IPS DF 6.9 (cell line): Measurements from ENCODE around the gene GCH1.

Experiments
- DNase-seq: peaks from one replicate; pipeline ENCODE4 v3.0.0-alpha.2; 2013; ENCODE audit warnings: low read depth, low spot score
- H3K27ac ChIP-seq: one replicate; pipeline ENCODE4 v1.5.1; 2013; ENCODE audit warnings: low read length, control low read depth
- H3K27me3 ChIP-seq: 2 replicates; pipeline ENCODE4 v1.6.1; 2013; ENCODE audit warnings: mild to moderate bottlenecking, low read length; ENCODE audit not compliant: control insufficient read depth, insufficient read depth
- H3K36me3 ChIP-seq: 2 replicates; pipeline ENCODE4 v1.6.1; 2013; ENCODE audit warnings: low read length; ENCODE audit not compliant: control insufficient read depth, insufficient read depth
- H3K4me1 ChIP-seq: 2 replicates; pipeline ENCODE4 v1.6.1; 2013; ENCODE audit warnings: low read length; ENCODE audit not compliant: control insufficient read depth, insufficient read depth
- H3K4me3 ChIP-seq: 2 replicates; pipeline ENCODE4 v1.5.1; 2013; ENCODE audit warnings: mild to moderate bottlenecking, low read length
- H3K9me3 ChIP-seq: 2 replicates; pipeline ENCODE4 v1.6.1; 2013; ENCODE audit warnings: low read length, inconsistent platforms; ENCODE audit not compliant: control insufficient read depth, insufficient read depth
- WGBS: extraction: QIAGEN DNeasy Blood & Tissue Kit; methylation state at CpG from one replicate; pipeline ENCODE4 v1.1.7; 2013; ENCODE audit warnings: mixed read lengths, missing lambda C conversion rate; ENCODE audit not compliant: insufficient read length, insufficient coverage; 5-methylcytosine and 5-hydroxymethylcytosine counted together

GCH1 gene

DNA sequence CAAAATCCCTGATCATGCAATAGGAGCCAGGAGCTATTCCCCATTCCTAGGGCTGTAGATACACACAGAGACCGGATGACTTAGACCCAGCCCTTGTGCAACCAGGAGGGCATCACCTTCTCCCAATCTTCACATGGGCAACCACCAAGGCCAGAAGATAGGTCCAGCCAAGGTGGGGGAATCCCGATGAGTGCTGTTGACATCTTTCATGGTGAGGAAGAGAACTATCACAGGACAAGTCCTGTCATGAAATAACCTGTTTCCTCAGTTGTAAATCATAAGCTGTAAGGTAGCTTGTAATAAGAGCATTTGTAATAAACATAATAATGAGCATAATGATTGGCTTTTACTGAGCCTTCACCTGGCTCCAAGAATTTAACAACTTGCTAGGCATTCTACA lies 89.5 kb downstream of the GCH1 start:
- no peak overlapping the region for H3K27ac ChIP-seq
- H3K27me3 ChIP-seq: no peaks in the 10 kb centered on the region
- no peak overlapping the region for H3K4me3 ChIP-seq
- H3K4me1 ChIP-seq: no peaks in the 10 kb centered on the region
- H3K9me3 ChIP-seq: no peaks in the 10 kb centered on the region
- H3K36me3 ChIP-seq: no peaks in the 10 kb centered on the region
- WGBS: no CpG with 5 or more reads among the region's 2 CpGs
- DNase-seq: no peak

DNA sequence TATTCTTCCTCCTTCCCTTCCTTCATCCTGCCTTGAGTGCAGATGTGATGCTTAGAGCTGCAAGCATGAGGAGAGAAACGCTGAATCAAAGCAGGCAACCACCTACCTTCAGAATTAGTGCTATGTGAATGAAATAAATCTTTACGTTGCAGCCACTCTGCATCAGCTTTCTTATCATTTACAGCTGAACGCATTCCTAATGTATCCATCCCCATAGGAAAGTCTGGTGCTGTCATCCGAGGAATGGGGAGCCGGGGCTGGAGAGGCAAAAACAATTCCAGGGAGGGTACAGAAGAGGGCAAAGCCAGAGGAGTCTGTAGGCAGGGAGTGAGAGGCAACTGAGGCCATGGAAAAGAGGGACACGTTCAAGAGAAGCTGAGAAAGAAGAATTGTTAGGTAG lies 90.0 kb downstream of the GCH1 start:
- no peaks in the 10 kb centered on the region for H3K4me1 ChIP-seq
- no peak overlapping the region for H3K4me3 ChIP-seq
- no peak for DNase-seq
- H3K27ac ChIP-seq: no peak overlapping the region
- H3K9me3 ChIP-seq: no peaks in the 10 kb centered on the region
- no peaks in the 10 kb centered on the region for H3K36me3 ChIP-seq
- no peaks in the 10 kb centered on the region for H3K27me3 ChIP-seq
- no CpG with 5 or more reads among the region's 6 CpGs for WGBS

DNA sequence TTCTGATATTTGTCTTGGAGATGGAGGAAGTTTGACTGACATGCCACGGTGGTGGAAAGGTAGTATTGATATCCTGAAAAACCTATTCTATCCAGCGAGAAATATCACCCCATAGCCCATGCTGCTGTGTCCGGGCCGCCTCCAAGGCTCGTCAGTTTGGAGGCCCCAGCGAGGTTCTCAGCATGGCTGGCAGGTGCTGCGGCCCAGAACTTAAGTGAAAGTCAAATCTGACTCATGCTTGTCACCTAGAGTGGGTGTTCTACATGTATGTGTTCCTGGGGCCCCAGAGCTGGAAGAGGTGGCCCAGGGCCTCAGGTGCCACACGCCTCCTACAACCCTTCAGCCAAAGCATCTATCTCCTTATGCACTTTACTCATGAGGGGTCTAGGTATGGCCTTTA lies 92.9 kb downstream of the GCH1 start:
- Histone ChIP-seq H3K4me1 (peaks cover 6% of the 10 kb centered on the region; the same call in 1 of the 2 replicates), H3K27me3 (no peaks in the 10 kb centered on the region), H3K4me3 (no peak overlapping the region), H3K27ac (no peak overlapping the region), H3K36me3 (no peaks in the 10 kb centered on the region), H3K9me3 (no peaks in the 10 kb centered on the region)
- DNase-seq: no peak
- no CpG with 5 or more reads among the region's 8 CpGs for WGBS

DNA sequence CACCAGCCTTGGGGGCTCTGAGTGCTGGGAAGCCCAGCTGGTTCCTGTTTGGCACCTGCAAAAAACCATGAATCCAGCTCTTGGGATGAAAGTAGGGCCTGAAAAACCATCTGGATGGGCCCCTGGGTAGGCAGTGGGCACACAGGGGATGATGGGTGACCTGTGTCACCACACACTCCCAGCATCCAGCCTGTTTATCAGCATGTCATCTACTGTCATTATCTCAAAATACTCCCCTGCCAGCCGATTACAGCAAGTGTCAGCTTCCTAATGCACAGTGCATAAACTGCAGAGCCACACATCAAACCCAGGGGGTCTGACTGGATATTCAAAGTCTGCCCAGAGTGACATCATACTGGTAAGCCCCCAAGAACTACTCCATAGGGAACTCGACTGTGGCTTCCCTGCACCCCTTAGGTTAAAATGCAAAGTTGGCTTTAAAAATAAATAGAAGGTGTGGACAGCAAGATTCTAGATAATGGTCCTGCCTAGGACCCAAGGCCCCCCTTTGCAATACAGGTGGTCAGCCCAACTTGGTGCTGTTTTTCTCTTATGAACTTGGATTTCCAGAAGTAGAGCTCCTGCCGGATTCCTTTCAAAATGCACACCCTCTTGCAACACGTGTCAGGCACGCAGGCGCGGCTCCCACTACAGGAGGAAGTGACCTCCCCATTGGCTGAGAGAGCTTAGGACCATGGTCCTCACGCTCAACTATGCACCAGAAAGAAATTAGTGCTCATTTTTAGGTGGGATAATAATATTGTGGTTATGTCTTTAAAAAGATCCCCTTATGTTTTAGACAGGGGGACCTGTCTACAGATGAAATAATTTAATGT lies 94.1 kb downstream of the GCH1 start:
- no CpG with 5 or more reads among the region's 8 CpGs for WGBS
- H3K27ac ChIP-seq: no peak overlapping the region
- no peaks in the 10 kb centered on the region for H3K9me3 ChIP-seq
- no peaks in the 10 kb centered on the region for H3K36me3 ChIP-seq
- H3K27me3 ChIP-seq: no peaks in the 10 kb centered on the region
- DNase-seq: no peak
- no peak overlapping the region for H3K4me3 ChIP-seq
- H3K4me1 ChIP-seq: peaks cover 6% of the 10 kb centered on the region; the same call in 1 of the 2 replicates

DNA sequence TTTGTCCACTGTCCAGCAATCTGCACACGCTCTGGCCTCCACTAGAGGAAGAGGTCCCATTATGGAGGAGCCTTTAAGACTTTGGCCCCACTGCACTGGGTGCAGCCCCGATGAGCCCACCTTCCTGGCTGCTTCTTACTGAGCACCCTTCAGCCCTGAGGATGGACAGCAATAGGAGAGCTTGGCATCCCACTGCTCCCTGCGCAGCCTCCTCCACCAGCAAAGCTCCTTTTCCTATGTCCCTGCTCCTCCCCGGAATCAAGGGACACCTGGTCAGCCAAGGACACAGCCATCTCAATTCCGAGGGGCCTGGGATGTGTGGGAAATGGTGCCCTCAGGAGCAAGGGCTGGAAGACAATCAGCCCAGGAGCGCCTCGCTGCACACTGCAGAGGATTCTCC lies 94.7 kb downstream of the GCH1 start:
- DNase-seq: no peak
- WGBS: no CpG with 5 or more reads among the region's 7 CpGs
- H3K4me3 ChIP-seq: no peak overlapping the region
- no peak overlapping the region for H3K27ac ChIP-seq
- H3K9me3 ChIP-seq: no peaks in the 10 kb centered on the region
- H3K4me1 ChIP-seq: peaks cover 6% of the 10 kb centered on the region; the same call in 1 of the 2 replicates
- no peaks in the 10 kb centered on the region for H3K36me3 ChIP-seq
- H3K27me3 ChIP-seq: no peaks in the 10 kb centered on the region

DNA sequence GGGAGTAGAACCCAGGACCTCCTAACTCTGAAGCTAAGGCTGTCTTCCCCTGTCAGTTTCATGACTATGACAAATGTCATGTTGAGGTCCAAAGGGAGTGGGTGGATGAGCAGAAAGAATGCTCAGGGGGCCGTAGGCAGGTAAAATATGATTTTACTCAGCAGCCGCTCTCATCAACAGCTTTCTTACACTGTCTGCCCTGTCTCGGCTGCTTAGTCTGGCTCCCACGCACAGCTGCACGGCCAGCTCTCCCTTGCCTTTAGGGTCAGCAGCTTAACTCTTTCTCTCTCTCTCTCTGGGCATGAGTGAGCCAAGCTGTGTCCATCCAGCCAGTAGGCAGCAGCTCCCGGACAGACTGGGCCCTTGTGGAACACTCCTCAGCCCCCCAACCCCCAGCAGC lies 95.2 kb downstream of the GCH1 start:
- Histone ChIP-seq H3K4me1 (peaks cover 6% of the 10 kb centered on the region; the same call in 1 of the 2 replicates), H3K36me3 (no peaks in the 10 kb centered on the region), H3K27ac (no peak overlapping the region), H3K27me3 (no peaks in the 10 kb centered on the region), H3K4me3 (no peak overlapping the region), H3K9me3 (no peaks in the 10 kb centered on the region)
- no CpG with 5 or more reads among the region's 6 CpGs for WGBS
- no peak for DNase-seq

DNA sequence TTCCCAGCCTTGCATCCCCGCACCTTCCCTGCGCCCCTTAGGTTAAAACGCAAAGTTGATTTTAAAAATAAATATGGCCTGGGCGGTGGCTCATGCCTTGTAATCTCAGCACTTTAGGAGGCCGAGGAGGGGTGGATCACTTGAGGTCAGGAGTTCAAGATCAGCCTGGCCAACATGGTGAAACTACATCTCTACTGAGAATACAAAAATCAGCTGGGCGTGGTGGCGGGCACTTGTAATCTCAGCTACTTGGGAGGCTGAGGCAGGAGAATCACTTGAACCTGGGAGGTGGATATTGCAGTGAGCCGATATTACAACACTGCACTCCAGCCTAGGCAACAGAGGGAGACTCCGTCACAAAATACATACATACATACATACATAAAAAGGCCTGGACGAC lies 96.0 kb downstream of the GCH1 start:
- Histone ChIP-seq H3K4me3 (no peak overlapping the region), H3K9me3 (no peaks in the 10 kb centered on the region), H3K36me3 (no peaks in the 10 kb centered on the region), H3K4me1 (peaks cover 6% of the 10 kb centered on the region; the same call in 1 of the 2 replicates), H3K27me3 (no peaks in the 10 kb centered on the region), H3K27ac (no peak overlapping the region)
- WGBS: no CpG with 5 or more reads among the region's 10 CpGs
- no peak for DNase-seq

DNA sequence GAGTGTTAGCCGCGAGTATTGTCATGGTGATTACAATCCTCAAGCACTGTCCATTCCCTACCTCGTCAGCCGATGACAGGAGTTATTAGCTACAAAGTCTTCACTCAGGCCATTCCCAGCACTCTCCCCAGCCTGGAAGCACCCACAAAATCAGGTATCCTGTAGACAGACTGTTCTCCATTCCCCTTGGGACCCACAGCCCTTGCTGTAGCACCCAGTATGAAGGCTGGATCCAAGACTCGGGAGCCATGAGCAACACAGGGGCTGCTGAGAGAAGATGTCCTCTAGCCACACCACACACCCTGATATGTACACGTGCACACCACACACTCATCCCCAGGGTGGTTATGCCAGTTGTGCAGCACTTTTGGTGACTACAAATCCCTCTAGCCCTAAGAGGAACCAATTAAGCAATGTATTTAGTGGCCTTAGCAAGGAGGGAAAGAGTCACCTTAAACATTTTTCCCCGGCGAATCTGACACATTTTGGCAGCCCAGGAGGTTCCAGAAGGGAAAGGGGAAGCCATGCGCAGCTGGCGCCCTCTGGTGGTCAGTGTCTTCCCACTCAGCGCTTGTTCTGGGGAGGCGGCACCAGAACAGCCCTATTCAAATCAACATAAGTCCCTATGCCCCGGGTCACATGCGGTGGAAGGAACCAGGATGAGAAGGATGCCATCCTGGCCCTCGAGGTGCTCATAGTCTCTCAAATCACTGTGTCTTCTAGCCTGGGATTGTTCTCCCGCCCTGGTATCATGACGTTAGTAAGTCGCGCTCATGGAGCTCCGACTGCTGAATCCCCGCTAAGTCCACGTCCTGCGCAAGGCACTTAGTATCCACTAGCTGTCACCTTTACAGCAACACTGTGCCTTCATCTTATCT lies 96.9 kb downstream of the GCH1 start:
- no CpG with 5 or more reads among the region's 23 CpGs for WGBS
- Histone ChIP-seq H3K36me3 (no peaks in the 10 kb centered on the region), H3K4me1 (peaks cover 6% of the 10 kb centered on the region; the same call in 1 of the 2 replicates), H3K27me3 (no peaks in the 10 kb centered on the region), H3K4me3 (no peak overlapping the region), H3K9me3 (no peaks in the 10 kb centered on the region), H3K27ac (no peak overlapping the region)
- peak; percentile 91 for DNase-seq

DNA sequence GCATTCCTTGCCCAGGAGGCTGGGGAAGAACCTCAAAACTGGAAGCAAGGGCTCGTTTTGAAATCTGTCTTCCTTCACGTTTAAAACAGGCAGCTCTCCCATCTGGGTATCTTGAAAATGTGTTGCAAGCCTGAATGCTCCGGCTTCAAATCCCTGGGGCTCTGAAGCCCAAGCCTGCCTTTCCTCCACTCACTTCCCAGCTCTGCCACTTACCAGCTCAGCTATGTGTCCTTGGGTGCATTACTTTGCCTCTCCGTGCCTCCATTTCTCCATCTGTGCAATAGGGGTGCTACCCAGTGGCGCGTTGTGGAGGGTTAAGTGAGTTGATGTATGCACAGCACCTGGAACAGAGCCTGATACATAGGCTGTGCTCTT lies 97.6 kb downstream of the GCH1 start:
- no CpG with 5 or more reads among the region's 6 CpGs for whole genome bisulfite sequencing
- no peaks in the 10 kb centered on the region for H3K9me3 ChIP-seq
- H3K4me3 ChIP-seq: no peak overlapping the region
- H3K27me3 ChIP-seq: no peaks in the 10 kb centered on the region
- H3K27ac ChIP-seq: no peak overlapping the region
- H3K36me3 ChIP-seq: no peaks in the 10 kb centered on the region
- DNase-seq: no peak
- peaks cover 6% of the 10 kb centered on the region; the same call in 1 of the 2 replicates for H3K4me1 ChIP-seq

DNA sequence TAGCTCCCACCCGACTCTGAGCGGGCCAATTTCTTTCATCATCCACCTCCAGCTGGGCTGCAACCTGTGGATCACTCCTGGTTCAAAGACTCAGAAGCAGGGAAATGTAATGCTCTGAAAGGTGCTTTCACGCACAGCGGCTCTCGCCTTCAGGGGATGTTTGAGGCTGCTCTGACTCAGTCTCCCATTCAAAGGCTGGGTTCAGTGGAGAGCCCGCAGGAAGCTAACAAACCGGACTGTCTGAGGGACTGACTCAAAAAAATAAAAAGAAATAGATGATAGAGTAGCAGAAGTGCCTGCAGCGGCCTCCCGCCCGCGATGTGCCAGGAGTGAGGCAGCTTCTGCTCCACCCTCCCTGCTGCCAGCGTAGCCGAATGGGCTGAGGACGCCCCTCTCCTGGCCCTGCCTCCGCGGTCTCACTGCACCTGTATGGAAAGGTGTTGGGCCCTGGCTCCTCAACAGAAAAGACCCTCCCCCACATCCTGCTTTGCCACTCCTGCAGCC lies 98.0 kb downstream of the GCH1 start:
- no peak for DNase-seq
- Histone ChIP-seq H3K27ac (no peak overlapping the region), H3K4me1 (peaks cover 6% of the 10 kb centered on the region; the same call in 1 of the 2 replicates), H3K4me3 (no peak overlapping the region), H3K9me3 (no peaks in the 10 kb centered on the region), H3K36me3 (no peaks in the 10 kb centered on the region), H3K27me3 (no peaks in the 10 kb centered on the region)
- no CpG with 5 or more reads among the region's 16 CpGs for WGBS
